Measurements from ENCODE around the gene MTERF4. TPM values are rescaled to one million over a fixed set of nuclear protein-coding genes. Genes with fewer than 3 reads are reported as not detected.

The MTERF4 gene
- total and polyA plus RNA-seq, 2 of the 13 experiments (the other 11 are each of a cell fraction or from before 2014, with no cell fraction given), result 50.5 to 59.8 TPM

- no peak for FAIRE-seq
- Histone ChIP-seq H2AFZ (ENCODE audit: low read length) (no peak overlapping the region), H3K9me3 (ENCODE audit: low read length) (no peaks in the 10 kb centered on the region), H4K20me1 (ENCODE audit: insufficient read depth, low read length) (peaks cover 13% of the 10 kb centered on the region; the same call in 1 of the 2 replicates), H3K79me2 (ENCODE audit: insufficient read depth, low read length) (peaks cover 2% of the 10 kb centered on the region), H3K36me3 (replicated peaks in 1 of 2; ENCODE audit: control insufficient read depth in 1 of 2, insufficient read depth in 2 of 2, low read length in 2 of 2) (peaks cover 22 to 67% of the 10 kb centered on the region in 2 experiments), H3K9ac (ENCODE audit: insufficient read depth, low read depth, low read length) (no peak overlapping the region), H3K4me3 (replicated peaks in 1 of 3; ENCODE audit: insufficient read depth in 1 of 3, low read depth in 2 of 3, low read length in 3 of 3) (no peak overlapping the region), H3K27ac (ENCODE audit: extremely low read length, insufficient read depth, low read length) (peak overlapping the region; percentile 83), H3K4me1 (ENCODE audit: insufficient read depth, low read length) (peaks cover 51% of the 10 kb centered on the region), H3K27me3 (ENCODE audit: control insufficient read depth in 1 of 2, insufficient read depth in 2 of 2, low read length in 2 of 2) (no peaks in the 10 kb centered on the region), H3K4me2 (ENCODE audit: low read depth, low read length) (no peak overlapping the region)
- no TSS peak for BruUV-seq (replicated peaks)
- no peak for DNase-seq (ENCODE audit: low spot score)
- 94% methylated on average over 22 of the region's 22 CpGs for WGBS (ENCODE audit: low lambda C conversion rate)
- ATAC-seq, result no peak
- TF ChIP-seq NONO (IDR thresholded peaks at IDR 0.05) (no peak), NONO (CRISPR knock-in tag; conservative IDR thresholded peaks at IDR 0.05) (no peak), ZFP82 (CRISPR knock-in tag; IDR thresholded peaks at IDR 0.05; ENCODE audit: borderline replicate concordance) (0 out of 2 replicates have a peak, but pooled peaks have one; percentile 5), PRPF4 (IDR thresholded peaks at IDR 0.05; ENCODE audit: low read depth, low read length, poor library complexity, severe bottlenecking) (peak; percentile 41), ZNF687 (CRISPR knock-in tag; IDR thresholded peaks at IDR 0.05) (peak; percentile 23; the same call in 1 of the 2 replicates), ZBTB38 (CRISPR knock-in tag; IDR thresholded peaks at IDR 0.05) (0 out of 2 replicates have a peak, but pooled peaks have one; percentile 13)
- POLR2A ChIA-PET, result interaction anchor here (1.3 to 2.8 kb wide), 3 partner anchors 11 to 341 kb away, joined by 3 to 37 read pairs (median 13); partner anchors contain the start of genes MTERF4, PASK and PPP1R7
- in situ Hi-C loops (cut with HindIII; ENCODE audit: extremely low pct_ligation_motif_present, low pct_unique_long_range_greater_than_20kb) (loop anchor here (5.0 kb wide), 1 partner anchor 125 kb away; no protein-coding TSS in a partner anchor), intact Hi-C loops (cut with micrococcal nuclease; ENCODE audit: unreplicated experiment) (loop anchor here (5.0 kb wide), 1 partner anchor 130 kb away; no protein-coding TSS in a partner anchor)
- CTCF ChIA-PET (ENCODE audit: low intra/inter-chr PET ratio, low total read pairs), result no interaction called here
Measured at GRCh38 chr2:241091734-241092445, 10.2 kb downstream of the MTERF4 start.
